Body of pancreas (tissue), 4 donors: ENCODE measurements around the gene PCCA.

Experiments used
- POLR2A ChIP-seq, 3 donors: fragments of 450-650 bp; IDR thresholded peaks; one replicate each; pipeline ENCODE4 v1.6.1; 2016; ENCODE audit warnings: antibody characterized with exemption in 3 of 3, mild to moderate bottlenecking in 2 of 3
- TF ChIP-seq, protein P1 (sequence below), 7 experiments: fragments of 450-650 bp in 4 of 7; fragments of 200-600 bp in 3 of 7; sonication (generic) in 3 of 7; IDR thresholded peaks; one replicate each; pipeline ENCODE4 v1.5.1; 2016 to 2019; ENCODE audit warnings: antibody characterized with exemption in 7 of 7

DNA sequence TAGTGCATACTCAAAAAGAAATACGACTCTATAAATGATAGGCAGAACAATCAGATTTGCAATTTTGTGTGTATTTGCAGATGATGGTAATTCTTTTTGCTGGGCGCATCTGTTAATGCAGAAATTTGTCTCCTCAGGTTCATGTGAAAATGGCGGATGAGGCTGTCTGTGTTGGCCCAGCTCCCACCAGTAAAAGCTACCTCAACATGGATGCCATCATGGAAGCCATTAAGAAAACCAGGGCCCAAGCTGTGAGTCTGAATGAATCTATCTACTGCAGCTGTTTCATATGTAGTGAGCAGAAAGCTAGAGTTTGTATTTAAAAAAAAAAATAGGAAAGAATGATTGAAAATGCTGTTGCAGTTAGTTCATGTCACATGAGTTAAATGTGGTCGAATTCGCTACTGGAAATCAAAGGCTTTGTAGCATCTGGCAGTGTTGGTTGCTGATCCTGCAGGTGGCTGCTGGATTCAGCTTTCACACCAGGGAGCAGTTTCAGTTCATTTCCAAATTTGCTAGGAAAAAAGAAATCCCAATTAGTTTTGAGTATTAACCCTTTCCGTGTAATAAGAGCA, 66.0 kb downstream of the PCCA start:
- TF ChIP-seq, protein P1, sequence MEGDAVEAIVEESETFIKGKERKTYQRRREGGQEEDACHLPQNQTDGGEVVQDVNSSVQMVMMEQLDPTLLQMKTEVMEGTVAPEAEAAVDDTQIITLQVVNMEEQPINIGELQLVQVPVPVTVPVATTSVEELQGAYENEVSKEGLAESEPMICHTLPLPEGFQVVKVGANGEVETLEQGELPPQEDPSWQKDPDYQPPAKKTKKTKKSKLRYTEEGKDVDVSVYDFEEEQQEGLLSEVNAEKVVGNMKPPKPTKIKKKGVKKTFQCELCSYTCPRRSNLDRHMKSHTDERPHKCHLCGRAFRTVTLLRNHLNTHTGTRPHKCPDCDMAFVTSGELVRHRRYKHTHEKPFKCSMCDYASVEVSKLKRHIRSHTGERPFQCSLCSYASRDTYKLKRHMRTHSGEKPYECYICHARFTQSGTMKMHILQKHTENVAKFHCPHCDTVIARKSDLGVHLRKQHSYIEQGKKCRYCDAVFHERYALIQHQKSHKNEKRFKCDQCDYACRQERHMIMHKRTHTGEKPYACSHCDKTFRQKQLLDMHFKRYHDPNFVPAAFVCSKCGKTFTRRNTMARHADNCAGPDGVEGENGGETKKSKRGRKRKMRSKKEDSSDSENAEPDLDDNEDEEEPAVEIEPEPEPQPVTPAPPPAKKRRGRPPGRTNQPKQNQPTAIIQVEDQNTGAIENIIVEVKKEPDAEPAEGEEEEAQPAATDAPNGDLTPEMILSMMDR (IDR thresholded peaks at IDR 0.05): no peak
- no peak for TF ChIP-seq POLR2A (IDR thresholded peaks at IDR 0.05)
